ENCODE data around the gene DBI.

DNA sequence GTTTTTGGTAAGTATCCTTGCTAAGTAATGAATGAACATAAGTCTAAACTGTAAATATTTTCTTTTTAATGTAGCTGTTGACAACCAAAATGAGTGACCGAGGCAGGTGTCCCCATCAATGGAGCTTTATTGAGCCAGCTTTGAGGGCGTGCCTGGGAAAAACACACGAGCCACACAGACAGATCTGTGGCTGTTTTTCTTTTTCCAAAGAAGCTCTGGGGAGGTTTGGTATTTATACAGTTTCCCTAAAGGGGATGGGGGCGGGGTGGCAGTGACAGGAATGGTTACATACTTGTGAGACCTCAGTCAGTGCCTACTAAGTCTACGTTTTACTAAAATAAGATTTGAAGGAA lies 11.2 kb downstream of the DBI start:
- TF ChIP-seq, protein P1, sequence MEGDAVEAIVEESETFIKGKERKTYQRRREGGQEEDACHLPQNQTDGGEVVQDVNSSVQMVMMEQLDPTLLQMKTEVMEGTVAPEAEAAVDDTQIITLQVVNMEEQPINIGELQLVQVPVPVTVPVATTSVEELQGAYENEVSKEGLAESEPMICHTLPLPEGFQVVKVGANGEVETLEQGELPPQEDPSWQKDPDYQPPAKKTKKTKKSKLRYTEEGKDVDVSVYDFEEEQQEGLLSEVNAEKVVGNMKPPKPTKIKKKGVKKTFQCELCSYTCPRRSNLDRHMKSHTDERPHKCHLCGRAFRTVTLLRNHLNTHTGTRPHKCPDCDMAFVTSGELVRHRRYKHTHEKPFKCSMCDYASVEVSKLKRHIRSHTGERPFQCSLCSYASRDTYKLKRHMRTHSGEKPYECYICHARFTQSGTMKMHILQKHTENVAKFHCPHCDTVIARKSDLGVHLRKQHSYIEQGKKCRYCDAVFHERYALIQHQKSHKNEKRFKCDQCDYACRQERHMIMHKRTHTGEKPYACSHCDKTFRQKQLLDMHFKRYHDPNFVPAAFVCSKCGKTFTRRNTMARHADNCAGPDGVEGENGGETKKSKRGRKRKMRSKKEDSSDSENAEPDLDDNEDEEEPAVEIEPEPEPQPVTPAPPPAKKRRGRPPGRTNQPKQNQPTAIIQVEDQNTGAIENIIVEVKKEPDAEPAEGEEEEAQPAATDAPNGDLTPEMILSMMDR (IDR thresholded peaks at IDR 0.05) = no peak
- TF ChIP-seq JUND (IDR thresholded peaks at IDR 0.05) (no peak), CHD2 (IDR thresholded peaks at IDR 0.05; ENCODE audit: low read length, partially characterized antibody) (no peak), FOXM1 (IDR thresholded peaks at IDR 0.05; ENCODE audit: low read depth) (no peak), POLR2AphosphoS5 (IDR thresholded peaks at IDR 0.05; ENCODE audit: low read depth, low read length) (no peak), EZH2phosphoT487 (IDR thresholded peaks at IDR 0.05; ENCODE audit: borderline replicate concordance, low read depth) (no peak), MXI1 (IDR thresholded peaks at IDR 0.05; ENCODE audit: low read depth, low read length) (no peak)

Data from SK-N-SH (cell line).